B cell (primary cell): ENCODE data around the gene AP2B1.

Experiments
- EZH2 ChIP-seq: IDR thresholded peaks from 2 replicates; pipeline ENCODE4 v1.6.1; 2012; ENCODE audit warnings: borderline replicate concordance, low read depth, mild to moderate bottlenecking, moderate library complexity, low read length; ENCODE audit not compliant: insufficient read depth, poor library complexity, severe bottlenecking
- TF ChIP-seq, protein P1 (sequence below): fragments of 200-600 bp; IDR thresholded peaks from one replicate; pipeline ENCODE4 v1.8.0; 2022; ENCODE audit warnings: antibody characterized with exemption, mild to moderate bottlenecking

DNA sequence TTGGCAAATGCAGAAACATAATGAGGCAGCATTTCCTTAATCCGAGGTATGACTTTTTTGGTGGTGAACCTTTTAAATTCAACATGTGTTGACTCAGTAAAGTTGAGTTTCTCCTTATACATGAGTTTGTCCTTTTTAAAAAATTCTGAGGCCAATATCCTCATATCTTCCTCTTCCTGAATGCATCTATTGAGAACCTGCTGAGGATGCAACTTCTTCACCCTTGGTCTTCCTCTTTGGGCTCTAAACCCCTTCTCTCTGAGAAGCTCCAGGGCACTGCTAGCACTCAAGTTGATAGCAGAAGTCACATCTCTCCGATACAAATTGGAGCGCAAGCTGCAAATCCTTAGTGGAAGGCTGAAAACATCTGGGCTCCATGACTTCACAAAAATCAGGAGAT lies 29.8 kb upstream of the AP2B1 start:
- TF ChIP-seq, protein P1, sequence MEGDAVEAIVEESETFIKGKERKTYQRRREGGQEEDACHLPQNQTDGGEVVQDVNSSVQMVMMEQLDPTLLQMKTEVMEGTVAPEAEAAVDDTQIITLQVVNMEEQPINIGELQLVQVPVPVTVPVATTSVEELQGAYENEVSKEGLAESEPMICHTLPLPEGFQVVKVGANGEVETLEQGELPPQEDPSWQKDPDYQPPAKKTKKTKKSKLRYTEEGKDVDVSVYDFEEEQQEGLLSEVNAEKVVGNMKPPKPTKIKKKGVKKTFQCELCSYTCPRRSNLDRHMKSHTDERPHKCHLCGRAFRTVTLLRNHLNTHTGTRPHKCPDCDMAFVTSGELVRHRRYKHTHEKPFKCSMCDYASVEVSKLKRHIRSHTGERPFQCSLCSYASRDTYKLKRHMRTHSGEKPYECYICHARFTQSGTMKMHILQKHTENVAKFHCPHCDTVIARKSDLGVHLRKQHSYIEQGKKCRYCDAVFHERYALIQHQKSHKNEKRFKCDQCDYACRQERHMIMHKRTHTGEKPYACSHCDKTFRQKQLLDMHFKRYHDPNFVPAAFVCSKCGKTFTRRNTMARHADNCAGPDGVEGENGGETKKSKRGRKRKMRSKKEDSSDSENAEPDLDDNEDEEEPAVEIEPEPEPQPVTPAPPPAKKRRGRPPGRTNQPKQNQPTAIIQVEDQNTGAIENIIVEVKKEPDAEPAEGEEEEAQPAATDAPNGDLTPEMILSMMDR: no peak
- no peak for TF ChIP-seq EZH2
